HEK293 (cell line): Measurements from ENCODE around the gene C12orf57.

ENCODE experiments used
- BCL11B ChIP-seq: fragments of 450-650 bp; formaldehyde crosslinking; IDR thresholded peaks from 2 replicates; pipeline ENCODE4 v1.5.1; 2016; ENCODE audit warnings: low read depth, missing biosample characterization, missing genetic modification characterization
- BCL6B ChIP-seq: fragments of 450-650 bp; formaldehyde crosslinking; IDR thresholded peaks from 2 replicates; pipeline ENCODE4 v1.5.1; 2017; ENCODE audit warnings: missing biosample characterization, missing genetic modification characterization
- CTCF ChIP-seq: fragments of 450-650 bp; formaldehyde crosslinking; IDR thresholded peaks from 2 replicates; pipeline ENCODE4 v1.5.1; 2016; ENCODE audit warnings: missing biosample characterization, missing genetic modification characterization
- FEZF1 ChIP-seq: fragments of 450-650 bp; formaldehyde crosslinking; IDR thresholded peaks from 2 replicates; pipeline ENCODE4 v1.5.1; 2016; ENCODE audit warnings: missing biosample characterization, missing genetic modification characterization
- GLIS1 ChIP-seq: fragments of 450-650 bp; formaldehyde crosslinking; IDR thresholded peaks from 2 replicates; pipeline ENCODE4 v1.5.1; 2016; ENCODE audit warnings: missing biosample characterization, missing genetic modification characterization
- GLIS2 ChIP-seq: fragments of 450-650 bp; formaldehyde crosslinking; IDR thresholded peaks from 2 replicates; pipeline ENCODE4 v1.5.1; 2016; ENCODE audit warnings: missing biosample characterization, missing genetic modification characterization
- KLF1 ChIP-seq: fragments of 450-650 bp; formaldehyde crosslinking; IDR thresholded peaks from 2 replicates; pipeline ENCODE4 v1.5.1; 2016; ENCODE audit warnings: missing biosample characterization, missing genetic modification characterization
- REPIN1 ChIP-seq: fragments of 450-650 bp; formaldehyde crosslinking; IDR thresholded peaks from 2 replicates; pipeline ENCODE4 v1.5.1; 2017; ENCODE audit warnings: missing biosample characterization, missing genetic modification characterization, low read depth
- TRIM28 ChIP-seq: IDR thresholded peaks from 2 replicates; pipeline ENCODE4 v1.6.1; 2011; ENCODE audit warnings: low read length, control low read depth, borderline replicate concordance
- ZBTB11 ChIP-seq: fragments of 450-650 bp; formaldehyde crosslinking; conservative IDR thresholded peaks from 2 replicates; pipeline ENCODE4 v1.5.1; 2016; ENCODE audit warnings: low read depth, missing biosample characterization, missing genetic modification characterization
- ZBTB17 ChIP-seq: fragments of 450-650 bp; formaldehyde crosslinking; IDR thresholded peaks from 2 replicates; pipeline ENCODE4 v1.5.1; 2016; ENCODE audit warnings: missing biosample characterization, missing genetic modification characterization
- ZBTB26 ChIP-seq: fragments of 450-650 bp; formaldehyde crosslinking; optimal IDR thresholded peaks from 2 replicates; pipeline ENCODE3; 2016; ENCODE audit warnings: missing biosample characterization, mild to moderate bottlenecking, missing genetic modification characterization
- ZBTB48 ChIP-seq: fragments of 450-650 bp; formaldehyde crosslinking; IDR thresholded peaks from 2 replicates; pipeline ENCODE4 v1.5.1; 2016; ENCODE audit warnings: missing biosample characterization, missing genetic modification characterization
- ZBTB7A ChIP-seq: fragments of 450-650 bp; formaldehyde crosslinking; IDR thresholded peaks from 2 replicates; pipeline ENCODE4 v1.5.1; 2016; ENCODE audit warnings: low read depth, missing biosample characterization, missing genetic modification characterization
- ZBTB8A ChIP-seq: fragments of 450-650 bp; formaldehyde crosslinking; IDR thresholded peaks from 2 replicates; pipeline ENCODE4 v1.5.1; 2016; ENCODE audit warnings: missing biosample characterization, missing genetic modification characterization
- ZIC2 ChIP-seq: fragments of 450-650 bp; formaldehyde crosslinking; IDR thresholded peaks from 2 replicates; pipeline ENCODE4 v1.5.1; 2016; ENCODE audit warnings: missing biosample characterization, missing genetic modification characterization
- ZNF133 ChIP-seq: fragments of 450-650 bp; formaldehyde crosslinking; IDR thresholded peaks from 2 replicates; pipeline ENCODE4 v1.5.1; 2016; ENCODE audit warnings: missing biosample characterization, missing genetic modification characterization
- ZNF174 ChIP-seq: fragments of 450-650 bp; formaldehyde crosslinking; IDR thresholded peaks from 2 replicates; pipeline ENCODE4 v1.5.0; 2017; ENCODE audit warnings: missing biosample characterization, mild to moderate bottlenecking, missing genetic modification characterization
- ZNF2 ChIP-seq: fragments of 450-650 bp; formaldehyde crosslinking; IDR thresholded peaks from 2 replicates; pipeline ENCODE4 v1.5.1; 2016; ENCODE audit warnings: missing biosample characterization, missing genetic modification characterization
- ZNF274 ChIP-seq, 2 experiments: fragments of 200-500 bp in 1 of 2; fragments of 450-650 bp in 1 of 2; sonication (Bioruptor generic) in 1 of 2; formaldehyde crosslinking in 1 of 2; IDR thresholded peaks; 2 replicates each; pipeline versions ENCODE4 v1.5.1 to v1.6.1; 2014 to 2016; ENCODE audit warnings: borderline replicate concordance in 1 of 2, inconsistent platforms in 1 of 2, low read length in 1 of 2, missing biosample characterization in 1 of 2, missing genetic modification characterization in 1 of 2
- ZNF335 ChIP-seq: fragments of 450-650 bp; formaldehyde crosslinking; conservative IDR thresholded peaks from 2 replicates; pipeline ENCODE4 v1.5.1; 2016; ENCODE audit warnings: missing biosample characterization, missing genetic modification characterization
- ZNF394 ChIP-seq: fragments of 450-650 bp; formaldehyde crosslinking; IDR thresholded peaks from 2 replicates; pipeline ENCODE4 v1.5.1; 2016; ENCODE audit warnings: missing biosample characterization, missing genetic modification characterization, mild to moderate bottlenecking, moderate library complexity, borderline replicate concordance
- ZNF580 ChIP-seq: fragments of 450-650 bp; formaldehyde crosslinking; IDR thresholded peaks from 2 replicates; pipeline ENCODE4 v1.5.1; 2016; ENCODE audit warnings: missing biosample characterization, missing genetic modification characterization
- ZNF610 ChIP-seq: fragments of 450-650 bp; formaldehyde crosslinking; IDR thresholded peaks from 2 replicates; pipeline ENCODE4 v1.5.1; 2016; ENCODE audit warnings: missing biosample characterization, missing genetic modification characterization, borderline replicate concordance
- ZNF76 ChIP-seq: fragments of 450-650 bp; formaldehyde crosslinking; IDR thresholded peaks from 2 replicates; pipeline ENCODE4; 2016; ENCODE audit warnings: low read depth, missing biosample characterization, missing genetic modification characterization, borderline replicate concordance
- ZNF792 ChIP-seq: fragments of 450-650 bp; formaldehyde crosslinking; IDR thresholded peaks from 2 replicates; pipeline ENCODE4 v1.5.1; 2016; ENCODE audit warnings: missing biosample characterization, missing genetic modification characterization
- ZNF843 ChIP-seq: fragments of 450-650 bp; formaldehyde crosslinking; IDR thresholded peaks from 2 replicates; pipeline ENCODE4 v1.5.1; 2016; ENCODE audit warnings: missing biosample characterization, missing genetic modification characterization
- ZXDB ChIP-seq: fragments of 450-650 bp; formaldehyde crosslinking; IDR thresholded peaks from 2 replicates; pipeline ENCODE4 v1.5.1; 2016; ENCODE audit warnings: missing biosample characterization, missing genetic modification characterization
- TF ChIP-seq, protein P1 (sequence below): fragments of 450-650 bp; formaldehyde crosslinking; IDR thresholded peaks from 2 replicates; pipeline ENCODE4 v1.5.1; 2017; ENCODE audit warnings: missing biosample characterization, missing genetic modification characterization

The C12orf57 gene

GRCh38 chr12:6946033-6946919 lies 2.5 kb downstream of the C12orf57 start (continued):
- no peak for TF ChIP-seq ZNF174 (tag by site-specific recombination)
- peak; percentile 42; the same call in 1 of the 2 replicates for TF ChIP-seq ZXDB (tag by site-specific recombination)
- TF ChIP-seq FEZF1 (tag by site-specific recombination) = peak; percentile 54; the same call in 1 of the 2 replicates
- TF ChIP-seq ZNF394 = peak; percentile 9; the same call in 1 of the 2 replicates
- TF ChIP-seq, protein P1, sequence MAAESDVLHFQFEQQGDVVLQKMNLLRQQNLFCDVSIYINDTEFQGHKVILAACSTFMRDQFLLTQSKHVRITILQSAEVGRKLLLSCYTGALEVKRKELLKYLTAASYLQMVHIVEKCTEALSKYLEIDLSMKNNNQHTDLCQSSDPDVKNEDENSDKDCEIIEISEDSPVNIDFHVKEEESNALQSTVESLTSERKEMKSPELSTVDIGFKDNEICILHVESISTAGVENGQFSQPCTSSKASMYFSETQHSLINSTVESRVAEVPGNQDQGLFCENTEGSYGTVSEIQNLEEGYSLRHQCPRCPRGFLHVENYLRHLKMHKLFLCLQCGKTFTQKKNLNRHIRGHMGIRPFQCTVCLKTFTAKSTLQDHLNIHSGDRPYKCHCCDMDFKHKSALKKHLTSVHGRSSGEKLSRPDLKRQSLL = peak; percentile 85
- no peak for TF ChIP-seq BCL6B
- peak; percentile 10 for TF ChIP-seq ZBTB26 (tag by site-specific recombination)
- TF ChIP-seq KLF1 (tag by site-specific recombination) = no peak
- peak; percentile 89 for TF ChIP-seq ZBTB17 (tag by site-specific recombination)
- TF ChIP-seq BCL11B (tag by site-specific recombination) = no peak
- TF ChIP-seq GLIS2 (tag by site-specific recombination) = peak; percentile 65
- no peak for TF ChIP-seq ZNF133 (tag by site-specific recombination)
- TF ChIP-seq ZNF610 (tag by site-specific recombination) = 0 out of 2 replicates have a peak, but pooled peaks have one; percentile 70
- peak; percentile 44 for TF ChIP-seq ZBTB11 (tag by site-specific recombination)
- no peak for TF ChIP-seq REPIN1 (tag by site-specific recombination)
- TF ChIP-seq ZNF76 (tag by site-specific recombination) = peak; percentile 40; the same call in 1 of the 2 replicates
- TF ChIP-seq ZNF843 (tag by site-specific recombination) = no peak
- TF ChIP-seq ZNF580 (tag by site-specific recombination) = no peak
- TF ChIP-seq ZBTB48 = peak; percentile 43; the same call in 1 of the 2 replicates
- peak; percentile 71 for TF ChIP-seq GLIS1
- TF ChIP-seq CTCF (tag by site-specific recombination) = peak; percentile 27; the same call in 1 of the 2 replicates
- no peak for TF ChIP-seq ZNF792
- no peak for TF ChIP-seq ZNF274 (IDR thresholded peaks at IDR 0.05; ENCODE audit: low read length)
- no peak for TF ChIP-seq ZNF274 (tag by site-specific recombination; IDR thresholded peaks at IDR 0.05; ENCODE audit: borderline replicate concordance)
- TF ChIP-seq TRIM28 = 0 out of 2 replicates have a peak, but pooled peaks have one; percentile 51
- TF ChIP-seq ZNF2 (tag by site-specific recombination) = peak; percentile 37; the same call in 1 of the 2 replicates
- TF ChIP-seq ZNF335 (tag by site-specific recombination) = peak; percentile 56; the same call in 1 of the 2 replicates
- TF ChIP-seq ZBTB7A (tag by site-specific recombination) = 0 out of 2 replicates have a peak, but pooled peaks have one; percentile 9
- TF ChIP-seq ZBTB8A = peak; percentile 72
- TF ChIP-seq ZIC2 (tag by site-specific recombination) = peak; percentile 99
